ENCODE data around the gene HOXD4. TPM values are rescaled to one million over a fixed set of nuclear protein-coding genes. Genes with fewer than 3 reads are reported as not detected.

The HOXD4 gene
- total and polyA plus RNA-seq, 12 donors, result 0.13 to 1.6 (median 0.40) TPM; not detected in 2

GRCh38 chr2:176109192-176109901 lies 42.0 kb upstream of the HOXD4 start:
- H3K4me1 ChIP-seq, result peaks cover 0 to 30% (median 17%) of the 10 kb centered on the region in 9 donors
- DNase-seq (no peak), ATAC-seq (no peak)
- intact Hi-C loops (cut with DNase I), result no loop called here
- 5 to 9% methylated on average over 26 of the region's 26 CpGs for WGBS, 2 donors
- no peak overlapping the region for H3K27ac ChIP-seq
- no peaks in the 10 kb centered on the region for H3K9me3 ChIP-seq
- TF ChIP-seq, protein P1, sequence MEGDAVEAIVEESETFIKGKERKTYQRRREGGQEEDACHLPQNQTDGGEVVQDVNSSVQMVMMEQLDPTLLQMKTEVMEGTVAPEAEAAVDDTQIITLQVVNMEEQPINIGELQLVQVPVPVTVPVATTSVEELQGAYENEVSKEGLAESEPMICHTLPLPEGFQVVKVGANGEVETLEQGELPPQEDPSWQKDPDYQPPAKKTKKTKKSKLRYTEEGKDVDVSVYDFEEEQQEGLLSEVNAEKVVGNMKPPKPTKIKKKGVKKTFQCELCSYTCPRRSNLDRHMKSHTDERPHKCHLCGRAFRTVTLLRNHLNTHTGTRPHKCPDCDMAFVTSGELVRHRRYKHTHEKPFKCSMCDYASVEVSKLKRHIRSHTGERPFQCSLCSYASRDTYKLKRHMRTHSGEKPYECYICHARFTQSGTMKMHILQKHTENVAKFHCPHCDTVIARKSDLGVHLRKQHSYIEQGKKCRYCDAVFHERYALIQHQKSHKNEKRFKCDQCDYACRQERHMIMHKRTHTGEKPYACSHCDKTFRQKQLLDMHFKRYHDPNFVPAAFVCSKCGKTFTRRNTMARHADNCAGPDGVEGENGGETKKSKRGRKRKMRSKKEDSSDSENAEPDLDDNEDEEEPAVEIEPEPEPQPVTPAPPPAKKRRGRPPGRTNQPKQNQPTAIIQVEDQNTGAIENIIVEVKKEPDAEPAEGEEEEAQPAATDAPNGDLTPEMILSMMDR (IDR thresholded peaks at IDR 0.05), result no peak
- peaks cover 70 to 99% (median 98%) of the 10 kb centered on the region in 7 donors for H3K27me3 ChIP-seq
- no peak overlapping the region for H3K4me3 ChIP-seq
- H3K36me3 ChIP-seq, result no peaks in the 10 kb centered on the region

GRCh38 chr2:176109946-176110345 lies 41.4 kb upstream of the HOXD4 start:
- Histone ChIP-seq H3K9me3 (no peaks in the 10 kb centered on the region), H3K36me3 (no peaks in the 10 kb centered on the region), H3K4me1 (peaks cover 0 to 24% (median 11%) of the 10 kb centered on the region in 9 donors), H3K4me3 (no peak overlapping the region), H3K27me3 (peaks cover 76 to 99% (median 98%) of the 10 kb centered on the region in 7 donors), H3K27ac (no peak overlapping the region)
- TF ChIP-seq, protein P1 (IDR thresholded peaks at IDR 0.05), result no peak
- no peak for ATAC-seq
- intact Hi-C loops (cut with DNase I), result no loop called here
- 11 to 14% methylated on average over 4 of the region's 4 CpGs for WGBS, 2 donors
- DNase-seq, result no peak

DNA sequence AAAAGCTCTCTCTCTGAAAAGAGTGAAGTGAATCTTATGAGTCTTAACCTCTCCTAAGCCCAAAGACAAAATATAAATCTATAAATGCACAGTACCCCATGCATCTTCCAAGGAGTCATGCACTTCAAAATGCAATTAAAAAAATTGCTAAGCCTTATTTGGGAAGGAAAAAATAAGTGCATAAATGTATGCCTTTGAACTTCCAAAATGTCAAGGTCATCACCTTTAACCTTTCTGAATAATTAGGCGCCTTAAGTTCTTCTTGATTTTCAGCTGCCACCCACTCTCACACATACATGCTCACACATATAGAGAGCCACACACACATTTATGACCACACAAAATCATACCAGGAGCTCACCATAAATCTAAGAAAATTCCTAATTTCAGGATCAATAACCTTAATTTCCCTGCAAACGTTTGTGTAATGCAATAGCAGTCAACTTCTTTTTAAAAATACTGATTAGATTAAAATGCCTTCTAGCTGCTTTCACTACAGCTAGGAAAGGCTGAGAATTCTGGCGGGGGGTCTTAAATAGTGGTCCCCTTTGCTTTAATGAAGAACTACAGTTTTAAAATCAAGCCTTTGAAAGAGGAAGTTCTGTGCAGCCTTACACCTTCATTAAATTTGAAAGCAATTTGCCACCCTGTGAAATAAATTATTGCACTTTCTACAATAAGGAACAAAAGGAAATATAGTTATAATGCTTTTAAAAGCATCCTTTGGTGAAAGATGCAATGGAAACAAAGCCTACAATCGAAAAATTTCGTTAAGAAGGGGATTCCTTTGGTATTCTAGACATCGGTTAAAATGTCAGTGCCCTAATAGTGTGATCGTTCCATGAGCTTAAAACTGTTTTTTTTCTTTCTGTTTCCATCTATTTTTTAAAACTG lies 40.7 kb upstream of the HOXD4 start:
- H3K4me3 ChIP-seq, result no peak overlapping the region
- H3K27me3 ChIP-seq, result peaks cover 74 to 99% (median 98%) of the 10 kb centered on the region in 7 donors
- H3K36me3 ChIP-seq, result no peaks in the 10 kb centered on the region
- ATAC-seq (no peak), DNase-seq (no peak)
- intact Hi-C loops (cut with DNase I), result no loop called here
- TF ChIP-seq, protein P1 (IDR thresholded peaks at IDR 0.05), result no peak
- no peak overlapping the region for H3K27ac ChIP-seq
- 17 to 20% methylated on average over 7 of the region's 7 CpGs for WGBS, 2 donors
- no peaks in the 10 kb centered on the region for H3K9me3 ChIP-seq
- peaks cover 0 to 24% (median 11%) of the 10 kb centered on the region in 9 donors for H3K4me1 ChIP-seq

GRCh38 chr2:176111309-176111663 lies 40.1 kb upstream of the HOXD4 start:
- H3K27ac ChIP-seq, result no peak overlapping the region
- no peak overlapping the region for H3K4me3 ChIP-seq
- H3K9me3 ChIP-seq, result no peaks in the 10 kb centered on the region
- DNase-seq, result no peak
- intact Hi-C loops (cut with DNase I), result no loop called here
- H3K27me3 ChIP-seq, result peaks cover 74 to 99% (median 98%) of the 10 kb centered on the region in 7 donors
- TF ChIP-seq, protein P1 (IDR thresholded peaks at IDR 0.05), result peak in 7 of 9 donors; percentile 30 to 55 (median 52)
- no peaks in the 10 kb centered on the region for H3K36me3 ChIP-seq
- WGBS, 2 donors, result 2 to 4% methylated on average over 16 of the region's 16 CpGs
- peaks cover 0 to 26% (median 10%) of the 10 kb centered on the region in 9 donors for H3K4me1 ChIP-seq
- no peak for ATAC-seq

All from heart right ventricle (tissue), 16 donors.